Pons (tissue), 1 donor: ENCODE results near the gene CYP2B6.
"Not testable (repeated sequence)": the region's sequence is repeated elsewhere in the genome, so short reads cannot be mapped to it uniquely, and the experiment has no call there.

Source experiments
- DNase-seq: peaks from one replicate; pipeline ENCODE4 v3.0.0-alpha.2; 2016; ENCODE audit warnings: low spot score

The CYP2B6 gene

GRCh38 chr19:41031916-41032315, 40.8 kb downstream of the CYP2B6 start:
- DNase-seq: no peak

DNA sequence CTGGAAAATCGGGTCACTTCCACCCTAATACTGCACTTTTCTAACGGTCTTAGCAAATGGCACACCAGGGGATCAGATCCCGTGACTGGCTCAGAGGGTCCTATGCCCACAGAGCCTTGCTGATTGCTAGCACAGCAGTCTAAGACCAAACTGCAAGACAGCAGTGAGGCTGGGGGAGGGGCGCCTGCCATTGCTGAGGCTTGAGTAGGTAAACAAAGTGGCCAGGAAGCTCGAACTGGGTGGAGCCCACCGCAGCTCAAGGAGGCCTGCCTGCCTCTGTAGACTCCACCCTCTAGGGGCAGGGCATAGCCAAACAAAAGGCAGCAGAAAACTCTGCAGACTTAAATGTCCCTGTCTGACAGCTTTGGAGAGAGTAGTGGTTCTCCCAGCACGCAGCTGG, 42.2 kb downstream of the CYP2B6 start:
- DNase-seq: not testable (repeated sequence)

DNA sequence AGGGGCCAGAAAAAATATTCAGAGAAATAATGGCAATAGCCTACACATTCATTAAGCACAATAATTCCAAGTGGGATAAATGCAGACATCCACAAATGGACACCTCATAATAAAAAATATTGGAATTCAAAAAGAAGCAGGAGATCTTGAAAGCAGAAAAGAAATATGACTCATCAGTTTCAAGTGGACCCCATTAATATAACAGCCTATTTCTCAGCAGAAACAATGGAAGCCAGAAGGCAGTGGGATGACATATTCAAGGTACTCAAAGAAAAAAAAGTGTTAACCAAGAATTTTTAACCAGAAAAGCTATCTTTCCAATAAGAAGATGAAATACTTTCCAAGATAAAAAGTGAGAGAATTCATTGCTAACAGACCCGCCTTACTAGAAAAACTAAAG, 48.7 kb downstream of the CYP2B6 start:
- no peak for DNase-seq

DNA sequence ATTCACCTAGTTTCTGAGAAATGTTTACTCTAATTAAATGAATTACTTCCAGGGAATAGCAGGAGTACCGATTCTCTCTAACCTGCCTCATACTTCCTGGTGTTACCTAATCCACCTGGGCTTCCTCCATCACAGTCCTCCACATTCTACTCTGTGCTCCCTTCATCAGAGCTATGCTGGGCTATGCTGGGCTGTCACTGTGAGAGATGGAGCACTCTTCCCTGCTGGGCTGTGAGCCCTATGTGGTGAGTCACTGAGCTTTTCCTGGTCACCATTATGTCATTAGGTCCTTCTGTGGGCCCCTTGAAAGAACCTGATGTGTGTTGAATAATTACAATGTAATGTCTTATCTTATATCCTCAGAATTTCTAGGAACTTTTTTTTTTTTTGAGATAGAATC, 54.0 kb downstream of the CYP2B6 start:
- DNase-seq: not testable (repeated sequence)

- no peak for DNase-seq
Observed at GRCh38 chr19:41050426-41050825, 59.3 kb downstream of the CYP2B6 start.

DNA sequence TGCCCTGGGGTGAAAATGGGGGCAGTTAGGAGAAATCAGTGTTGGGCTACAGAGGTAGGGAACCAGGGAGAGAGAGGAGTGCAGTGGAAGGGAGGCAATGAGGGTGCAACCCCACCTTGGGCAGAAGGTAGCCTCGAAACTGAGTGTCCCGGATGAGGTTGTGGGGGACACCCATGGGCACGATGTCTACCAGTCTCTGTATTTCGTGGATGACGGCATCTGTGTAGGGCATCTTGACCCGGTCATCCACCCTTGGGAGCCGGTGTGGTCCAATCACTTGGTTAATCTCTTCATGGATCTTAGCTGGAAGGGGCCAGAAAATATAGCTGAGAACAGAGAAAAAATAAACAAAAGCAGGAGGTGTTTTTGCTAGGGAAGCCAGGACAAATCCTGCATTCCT, 61.1 kb downstream of the CYP2B6 start:
- DNase-seq: not testable (repeated sequence)

- DNase-seq: not testable (repeated sequence)
Observed at GRCh38 chr19:41053331-41053730, 62.2 kb downstream of the CYP2B6 start.

GRCh38 chr19:41064974-41065569, 74.0 kb downstream of the CYP2B6 start:
- no peak for DNase-seq
